Skeletal muscle satellite cell (primary cell): ENCODE results near the gene CDCA4.

Source experiments
- H3K27me3 ChIP-seq: 2 replicates; pipeline ENCODE4 v1.7.0; 2013; ENCODE audit warnings: low read length; ENCODE audit not compliant: control insufficient read depth, insufficient read depth
- H3K36me3 ChIP-seq: 2 replicates; pipeline ENCODE4 v1.7.0; 2013; ENCODE audit warnings: mild to moderate bottlenecking, control low read depth, low read length; ENCODE audit not compliant: insufficient read depth
- H3K4me1 ChIP-seq: 2 replicates; pipeline ENCODE4 v1.7.0; 2013; ENCODE audit warnings: low read length; ENCODE audit not compliant: control insufficient read depth, insufficient read depth
- H3K4me2 ChIP-seq: 2 replicates; pipeline ENCODE4 v1.7.0; 2013; ENCODE audit warnings: mild to moderate bottlenecking, low read length
- H3K4me3 ChIP-seq: 2 replicates; pipeline ENCODE4 v1.7.0; 2013; ENCODE audit warnings: low read length
- H3K9ac ChIP-seq: 2 replicates; pipeline ENCODE4 v1.7.0; 2013; ENCODE audit warnings: mild to moderate bottlenecking, low read depth, low read length, moderate library complexity
- H3K9me3 ChIP-seq: replicated peaks from 2 replicates; pipeline ENCODE4 v1.7.0; 2013; ENCODE audit warnings: mild to moderate bottlenecking, control low read depth, low read length

CDCA4 gene

GRCh38 chr14:104991896-104992230 is 29.0 kb downstream of the CDCA4 start:
- H3K4me2 ChIP-seq, result no peak overlapping the region
- peaks cover 6% of the 10 kb centered on the region for H3K4me1 ChIP-seq
- H3K4me3 ChIP-seq, result no peak overlapping the region
- H3K27me3 ChIP-seq, result no peaks in the 10 kb centered on the region
- no peaks in the 10 kb centered on the region for H3K9me3 ChIP-seq
- H3K36me3 ChIP-seq, result peaks cover 17% of the 10 kb centered on the region
- H3K9ac ChIP-seq, result no peak overlapping the region

GRCh38 chr14:104989951-104990303 is 31.0 kb downstream of the CDCA4 start:
- Histone ChIP-seq H3K27me3 (no peaks in the 10 kb centered on the region), H3K4me3 (no peak overlapping the region), H3K4me1 (peaks cover 14% of the 10 kb centered on the region), H3K4me2 (no peak overlapping the region), H3K36me3 (peaks cover 12% of the 10 kb centered on the region), H3K9ac (no peak overlapping the region), H3K9me3 (no peaks in the 10 kb centered on the region)

GRCh38 chr14:104989236-104989950 is 31.5 kb downstream of the CDCA4 start:
- Histone ChIP-seq H3K9ac (no peak overlapping the region), H3K4me2 (no peak overlapping the region), H3K9me3 (no peaks in the 10 kb centered on the region), H3K36me3 (peaks cover 12% of the 10 kb centered on the region), H3K4me1 (peaks cover 9% of the 10 kb centered on the region), H3K27me3 (no peaks in the 10 kb centered on the region), H3K4me3 (no peak overlapping the region)

GRCh38 chr14:104986487-104987164 is 34.3 kb downstream of the CDCA4 start:
- peak overlapping the region; percentile 98 for H3K4me3 ChIP-seq
- no peaks in the 10 kb centered on the region for H3K36me3 ChIP-seq
- H3K9ac ChIP-seq, result peak overlapping the region; percentile 89
- H3K9me3 ChIP-seq, result no peaks in the 10 kb centered on the region
- H3K4me1 ChIP-seq, result peaks cover 13% of the 10 kb centered on the region
- H3K4me2 ChIP-seq, result peak overlapping the region; percentile 92
- no peaks in the 10 kb centered on the region for H3K27me3 ChIP-seq

GRCh38 chr14:104985675-104986486 is 35.0 kb downstream of the CDCA4 start, which contains the start of gene CLBA1:
Gene CLBA1, plus strand, starts transcription at chr14:104985788. Its CDS starts 644 bp downstream, at chr14:104986432.
- peak within 1 kb of the TSS; percentile 92 for H3K4me2 ChIP-seq
- H3K4me3 ChIP-seq, result peak within 1 kb of the TSS; percentile 98
- no peaks in the 10 kb centered on the region for H3K27me3 ChIP-seq
- H3K36me3 ChIP-seq, result no peaks in the 10 kb centered on the region
- peak within 1 kb of the TSS; percentile 89 for H3K9ac ChIP-seq
- H3K4me1 ChIP-seq, result peaks cover 16% of the 10 kb centered on the region
- H3K9me3 ChIP-seq, result no peaks in the 10 kb centered on the region

- Histone ChIP-seq H3K27me3 (no peaks in the 10 kb centered on the region), H3K36me3 (no peaks in the 10 kb centered on the region), H3K9ac (no peak overlapping the region), H3K4me2 (no peak overlapping the region), H3K4me3 (no peak overlapping the region), H3K4me1 (peaks cover 20% of the 10 kb centered on the region), H3K9me3 (no peaks in the 10 kb centered on the region)
Observed at GRCh38 chr14:104984056-104984894, 36.6 kb downstream of the CDCA4 start.

- H3K4me3 ChIP-seq, result no peak overlapping the region
- no peaks in the 10 kb centered on the region for H3K9me3 ChIP-seq
- H3K4me1 ChIP-seq, result peaks cover 23% of the 10 kb centered on the region
- H3K36me3 ChIP-seq, result no peaks in the 10 kb centered on the region
- H3K9ac ChIP-seq, result no peak overlapping the region
- H3K27me3 ChIP-seq, result no peaks in the 10 kb centered on the region
- H3K4me2 ChIP-seq, result no peak overlapping the region
Observed at GRCh38 chr14:104983231-104983721, 37.6 kb downstream of the CDCA4 start.

- Histone ChIP-seq H3K4me2 (no peak overlapping the region), H3K9ac (no peak overlapping the region), H3K9me3 (no peaks in the 10 kb centered on the region), H3K27me3 (no peaks in the 10 kb centered on the region), H3K4me3 (no peak overlapping the region), H3K4me1 (peaks cover 26% of the 10 kb centered on the region), H3K36me3 (no peaks in the 10 kb centered on the region)
Observed at GRCh38 chr14:104982548-104983230, 38.2 kb downstream of the CDCA4 start.

- Histone ChIP-seq H3K4me3 (no peak overlapping the region), H3K4me2 (no peak overlapping the region), H3K9me3 (no peaks in the 10 kb centered on the region), H3K9ac (no peak overlapping the region), H3K27me3 (no peaks in the 10 kb centered on the region), H3K4me1 (peaks cover 34% of the 10 kb centered on the region), H3K36me3 (no peaks in the 10 kb centered on the region)
Observed at GRCh38 chr14:104981699-104982541, 39.0 kb downstream of the CDCA4 start.
